Measurements from ENCODE around the gene L3MBTL2.

- no peak for TF ChIP-seq POLR2A (IDR thresholded peaks at IDR 0.05)
- no peak for TF ChIP-seq CTCF (IDR thresholded peaks at IDR 0.05)
Observed at GRCh38 chr22:41204066-41204465, 1.0 kb upstream of the L3MBTL2 start.
